GM19328 (cell line): Measurements from ENCODE around the gene SMARCE1.
"Not testable (repeated sequence)": the region's sequence is repeated elsewhere in the genome, so short reads cannot be mapped to it uniquely, and the experiment has no call there.

Experiments
- ATAC-seq: cut with Tn5 transposase; IDR thresholded peaks from one replicate; pipeline ENCODE4 v1.9.1; 2021; ENCODE audit warnings: mild to moderate bottlenecking, moderate library complexity; ENCODE audit not compliant: unreplicated experiment

SMARCE1 gene

GRCh38 chr17:40590742-40591141 is 56.9 kb downstream of the SMARCE1 start:
- no peak for ATAC-seq

GRCh38 chr17:40588552-40588951 is 59.1 kb downstream of the SMARCE1 start:
- no peak for ATAC-seq

- ATAC-seq, result not testable (repeated sequence)
Observed at GRCh38 chr17:40586264-40586663, 61.4 kb downstream of the SMARCE1 start.

GRCh38 chr17:40584950-40585349 is 62.7 kb downstream of the SMARCE1 start:
- not testable (repeated sequence) for ATAC-seq

- peak; percentile 84 for ATAC-seq
Observed at GRCh38 chr17:40582328-40582901, 65.2 kb downstream of the SMARCE1 start.

GRCh38 chr17:40580140-40580539 is 67.5 kb downstream of the SMARCE1 start:
- no peak for ATAC-seq

- ATAC-seq, result no peak
Observed at GRCh38 chr17:40579471-40579870, 68.1 kb downstream of the SMARCE1 start.

GRCh38 chr17:40577611-40578065 is 70.0 kb downstream of the SMARCE1 start:
- ATAC-seq, result no peak

GRCh38 chr17:40576113-40576740 is 71.4 kb downstream of the SMARCE1 start:
- ATAC-seq, result no peak
